GM23338 (cell line): Measurements from ENCODE around the gene TMPRSS5. TPM values are rescaled to one million over a fixed set of nuclear protein-coding genes. Genes with fewer than 3 reads are reported as not detected.

ENCODE experiments used
- ATAC-seq: fragments of 200-7000 bp; cut with Tn5 transposase; 3 replicates; pipeline ENCODE4 v1.9.1; 2020
- DNase-seq: peaks from one replicate; pipeline ENCODE4 v3.0.0-alpha.2; 2015; ENCODE audit warnings: low spot score
- H2AFZ ChIP-seq: fragments of 200-600 bp; sonication (generic); 2 replicates; pipeline ENCODE4 v1.8.0; 2016; ENCODE audit warnings: antibody characterized with exemption, mild to moderate bottlenecking, moderate library complexity
- H3F3A ChIP-seq: fragments of 200-600 bp; sonication (generic); replicated peaks from 2 replicates; pipeline ENCODE4 v1.8.0; 2017; ENCODE audit warnings: antibody characterized with exemption, mixed run types, low read depth
- H3K27ac ChIP-seq: fragments of 200-600 bp; sonication (generic); 2 replicates; pipeline ENCODE4 v1.6.1; 2016; ENCODE audit warnings: low read depth
- H3K27me3 ChIP-seq: fragments of 200-600 bp; sonication (generic); 2 replicates; pipeline ENCODE4 v1.8.0; 2016; ENCODE audit warnings: mild to moderate bottlenecking, mixed run types, moderate library complexity; ENCODE audit not compliant: insufficient read depth
- H3K36me3 ChIP-seq: fragments of 200-600 bp; sonication (generic); 2 replicates; pipeline ENCODE4 v1.8.0; 2016; ENCODE audit warnings: mild to moderate bottlenecking; ENCODE audit not compliant: insufficient read depth
- H3K4me1 ChIP-seq: fragments of 200-600 bp; sonication (generic); 2 replicates; pipeline ENCODE4 v1.8.0; 2016; ENCODE audit warnings: mild to moderate bottlenecking, moderate library complexity; ENCODE audit not compliant: insufficient read depth
- H3K4me2 ChIP-seq: fragments of 200-600 bp; sonication (generic); 2 replicates; pipeline ENCODE4 v1.7.1; 2017; ENCODE audit warnings: mixed run types
- H3K4me3 ChIP-seq: fragments of 200-600 bp; sonication (generic); 2 replicates; pipeline ENCODE4 v1.6.1; 2016; ENCODE audit warnings: mixed run types
- H3K79me2 ChIP-seq: fragments of 200-600 bp; sonication (generic); replicated peaks from 2 replicates; pipeline ENCODE4 v1.8.0; 2017; ENCODE audit warnings: mild to moderate bottlenecking; ENCODE audit not compliant: insufficient read depth
- H3K9me2 ChIP-seq: fragments of 200-600 bp; sonication (generic); 2 replicates; pipeline ENCODE4 v1.8.0; 2017; ENCODE audit not compliant: insufficient read depth
- H4K20me1 ChIP-seq: fragments of 200-600 bp; sonication (generic); replicated peaks from 2 replicates; pipeline ENCODE4 v1.8.0; 2017; ENCODE audit warnings: mild to moderate bottlenecking; ENCODE audit not compliant: insufficient read depth
- H3K27ac Mint-ChIP-seq: 2 replicates; pipeline ENCODE4 v1.8.0; 2020; ENCODE audit warnings: inconsistent platforms, mild to moderate bottlenecking, moderate library complexity, mixed read lengths
- H3K27me3 Mint-ChIP-seq: 3 replicates; pipeline ENCODE4 v1.8.0; 2022; ENCODE audit warnings: low read depth, mild to moderate bottlenecking, moderate library complexity, mixed read lengths, inconsistent platforms; ENCODE audit not compliant: insufficient read depth, poor library complexity
- H3K36me3 Mint-ChIP-seq: 3 replicates; pipeline ENCODE4 v1.8.0; 2021; ENCODE audit warnings: low read depth, mild to moderate bottlenecking, inconsistent platforms, moderate library complexity, mixed read lengths
- H3K4me1 Mint-ChIP-seq: 3 replicates; pipeline ENCODE4 v1.8.0; 2020; ENCODE audit warnings: mild to moderate bottlenecking, inconsistent platforms, mixed read lengths
- H3K4me3 Mint-ChIP-seq: 3 replicates; pipeline ENCODE4 v1.8.0; 2021; ENCODE audit warnings: moderate library complexity, mild to moderate bottlenecking, inconsistent platforms, mixed read lengths
- H3K9me3 Mint-ChIP-seq: 3 replicates; pipeline ENCODE4 v1.8.0; 2020; ENCODE audit warnings: moderate library complexity, mild to moderate bottlenecking, inconsistent platforms, mixed read lengths
- POLR2AphosphoS5 ChIP-seq: IDR thresholded peaks from 2 replicates; pipeline ENCODE4 v1.6.1; 2016; ENCODE audit warnings: antibody characterized with exemption, low read depth
- STAT1 ChIP-seq: IDR thresholded peaks from one replicate; pipeline ENCODE4 v1.6.1; 2016; ENCODE audit warnings: antibody characterized with exemption; ENCODE audit not compliant: unreplicated experiment
- ZNF114 ChIP-seq: fragments of 250-450 bp; sonication (Bioruptor Pico); IDR thresholded peaks from 2 replicates; pipeline ENCODE4 v1.5.0; 2020; ENCODE audit warnings: mild to moderate bottlenecking, moderate library complexity
- polyA plus RNA-seq: library from polyadenylated mRNA; unstranded; fragments of >200 nt; fragmentation: Nextera tagmentation; extraction: Ambion mirVana; gene quantifications from 2 replicates; pipeline ENCODE4 v1.2.1, GENCODE V29; 2016
- total RNA-seq: library from RNA; depleted of rRNA; stranded (reverse); fragments of >200 nt; shearing (Covaris generic); gene quantifications from 2 replicates; pipeline ENCODE4 v1.2.3, GENCODE V29; 2014
- TF ChIP-seq, protein P1 (sequence below): IDR thresholded peaks from one replicate; pipeline ENCODE4 v1.6.1; 2018; ENCODE audit warnings: antibody characterized with exemption; ENCODE audit not compliant: unreplicated experiment
- TF ChIP-seq, protein P2 (sequence below), 2 experiments: fragments of 200-600 bp in 1 of 2; sonication (generic) in 1 of 2; conservative IDR thresholded peaks; 2 replicates each; pipeline versions ENCODE4 v1.5.1 to v1.6.1; 2016 to 2017; ENCODE audit warnings: antibody characterized with exemption in 2 of 2, low read depth in 2 of 2, mild to moderate bottlenecking in 2 of 2, moderate library complexity in 1 of 2

The TMPRSS5 gene
- total and polyA plus RNA-seq, 2 experiments from 2014 or later: not detected

DNA sequence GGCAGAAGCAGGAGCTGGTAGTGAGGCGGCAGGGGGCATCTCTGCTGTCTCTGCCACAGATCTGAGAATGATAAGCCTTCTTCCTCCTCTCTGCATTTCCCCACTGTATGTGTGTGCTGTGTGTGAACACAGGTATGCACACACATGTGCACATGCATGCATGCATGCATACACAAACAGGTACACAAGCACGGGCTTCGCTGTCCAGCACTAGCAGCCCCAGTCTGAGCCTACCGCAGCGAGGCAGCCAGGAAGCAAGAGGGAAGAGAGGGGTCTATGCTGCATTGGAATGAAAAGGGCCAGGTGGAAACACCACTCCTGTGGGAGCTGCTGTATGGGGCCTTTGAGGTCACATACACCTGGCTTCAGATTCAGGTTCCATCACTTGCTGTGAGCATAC is 62.4 kb downstream of the TMPRSS5 start (continued):
- TF ChIP-seq, protein P1, sequence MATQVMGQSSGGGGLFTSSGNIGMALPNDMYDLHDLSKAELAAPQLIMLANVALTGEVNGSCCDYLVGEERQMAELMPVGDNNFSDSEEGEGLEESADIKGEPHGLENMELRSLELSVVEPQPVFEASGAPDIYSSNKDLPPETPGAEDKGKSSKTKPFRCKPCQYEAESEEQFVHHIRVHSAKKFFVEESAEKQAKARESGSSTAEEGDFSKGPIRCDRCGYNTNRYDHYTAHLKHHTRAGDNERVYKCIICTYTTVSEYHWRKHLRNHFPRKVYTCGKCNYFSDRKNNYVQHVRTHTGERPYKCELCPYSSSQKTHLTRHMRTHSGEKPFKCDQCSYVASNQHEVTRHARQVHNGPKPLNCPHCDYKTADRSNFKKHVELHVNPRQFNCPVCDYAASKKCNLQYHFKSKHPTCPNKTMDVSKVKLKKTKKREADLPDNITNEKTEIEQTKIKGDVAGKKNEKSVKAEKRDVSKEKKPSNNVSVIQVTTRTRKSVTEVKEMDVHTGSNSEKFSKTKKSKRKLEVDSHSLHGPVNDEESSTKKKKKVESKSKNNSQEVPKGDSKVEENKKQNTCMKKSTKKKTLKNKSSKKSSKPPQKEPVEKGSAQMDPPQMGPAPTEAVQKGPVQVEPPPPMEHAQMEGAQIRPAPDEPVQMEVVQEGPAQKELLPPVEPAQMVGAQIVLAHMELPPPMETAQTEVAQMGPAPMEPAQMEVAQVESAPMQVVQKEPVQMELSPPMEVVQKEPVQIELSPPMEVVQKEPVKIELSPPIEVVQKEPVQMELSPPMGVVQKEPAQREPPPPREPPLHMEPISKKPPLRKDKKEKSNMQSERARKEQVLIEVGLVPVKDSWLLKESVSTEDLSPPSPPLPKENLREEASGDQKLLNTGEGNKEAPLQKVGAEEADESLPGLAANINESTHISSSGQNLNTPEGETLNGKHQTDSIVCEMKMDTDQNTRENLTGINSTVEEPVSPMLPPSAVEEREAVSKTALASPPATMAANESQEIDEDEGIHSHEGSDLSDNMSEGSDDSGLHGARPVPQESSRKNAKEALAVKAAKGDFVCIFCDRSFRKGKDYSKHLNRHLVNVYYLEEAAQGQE: peak; percentile 39

DNA sequence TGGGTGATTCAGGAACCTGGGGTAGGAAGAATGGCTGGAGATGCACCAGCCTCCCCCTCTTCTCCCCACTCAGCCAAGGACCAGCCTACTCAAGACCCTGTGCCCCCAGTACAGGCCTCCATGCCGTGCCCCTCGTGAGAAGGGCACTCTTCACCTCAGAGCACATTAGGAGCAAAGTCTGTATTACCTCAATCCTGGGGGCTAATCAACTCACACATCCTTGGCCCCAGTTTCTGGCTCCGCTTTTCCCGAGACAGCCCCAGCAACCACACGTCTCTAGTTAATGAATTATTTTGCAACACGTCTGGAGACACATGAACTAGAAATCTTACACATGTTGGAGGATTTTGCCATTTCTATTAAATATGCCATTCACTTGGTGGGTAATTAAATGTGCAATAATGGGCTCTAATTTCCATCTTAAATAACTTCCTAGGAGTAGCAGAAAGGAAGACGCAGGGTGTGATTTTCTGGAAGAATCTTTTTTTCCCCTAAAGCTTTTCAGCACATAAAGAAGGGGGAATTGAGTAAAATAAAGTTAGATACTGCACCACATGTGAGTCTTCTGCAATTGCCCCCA is 63.0 kb downstream of the TMPRSS5 start:
- Histone ChIP-seq H3K79me2 (no peaks in the 10 kb centered on the region), H3K27me3 (no peaks in the 10 kb centered on the region), H3K36me3 (no peaks in the 10 kb centered on the region), H3K27ac (no peak overlapping the region), H3K4me2 (no peak overlapping the region), H3K4me3 (no peak overlapping the region), H2AFZ (no peak overlapping the region), H3K9me2 (no peaks in the 10 kb centered on the region), H3K4me1 (no peaks in the 10 kb centered on the region), H4K20me1 (no peaks in the 10 kb centered on the region), H3F3A (no peaks in the 10 kb centered on the region)
- H3K4me1 Mint-ChIP-seq: 0 out of 3 replicates have a peak, but pooled peaks cover 3% of the 10 kb centered on the region
- ATAC-seq (no peak), DNase-seq (no peak)
- H3K27me3 Mint-ChIP-seq: peaks cover 2% of the 10 kb centered on the region
- H3K9me3 Mint-ChIP-seq: peaks cover 5% of the 10 kb centered on the region; the same call in 2 of the 3 replicates
- TF ChIP-seq STAT1 (no peak), POLR2AphosphoS5 (no peak), ZNF114 (CRISPR knock-in tag) (no peak)
- TF ChIP-seq, protein P2, sequence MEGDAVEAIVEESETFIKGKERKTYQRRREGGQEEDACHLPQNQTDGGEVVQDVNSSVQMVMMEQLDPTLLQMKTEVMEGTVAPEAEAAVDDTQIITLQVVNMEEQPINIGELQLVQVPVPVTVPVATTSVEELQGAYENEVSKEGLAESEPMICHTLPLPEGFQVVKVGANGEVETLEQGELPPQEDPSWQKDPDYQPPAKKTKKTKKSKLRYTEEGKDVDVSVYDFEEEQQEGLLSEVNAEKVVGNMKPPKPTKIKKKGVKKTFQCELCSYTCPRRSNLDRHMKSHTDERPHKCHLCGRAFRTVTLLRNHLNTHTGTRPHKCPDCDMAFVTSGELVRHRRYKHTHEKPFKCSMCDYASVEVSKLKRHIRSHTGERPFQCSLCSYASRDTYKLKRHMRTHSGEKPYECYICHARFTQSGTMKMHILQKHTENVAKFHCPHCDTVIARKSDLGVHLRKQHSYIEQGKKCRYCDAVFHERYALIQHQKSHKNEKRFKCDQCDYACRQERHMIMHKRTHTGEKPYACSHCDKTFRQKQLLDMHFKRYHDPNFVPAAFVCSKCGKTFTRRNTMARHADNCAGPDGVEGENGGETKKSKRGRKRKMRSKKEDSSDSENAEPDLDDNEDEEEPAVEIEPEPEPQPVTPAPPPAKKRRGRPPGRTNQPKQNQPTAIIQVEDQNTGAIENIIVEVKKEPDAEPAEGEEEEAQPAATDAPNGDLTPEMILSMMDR (conservative IDR thresholded peaks at IDR 0.05; ENCODE audit: low read depth in 2 of 2): no peak
- peaks cover 4% of the 10 kb centered on the region; the same call in 2 of the 3 replicates for H3K36me3 Mint-ChIP-seq
- no peak overlapping the region for H3K4me3 Mint-ChIP-seq
- H3K27ac Mint-ChIP-seq: no peak overlapping the region; the same call in 1 of the 2 replicates

DNA sequence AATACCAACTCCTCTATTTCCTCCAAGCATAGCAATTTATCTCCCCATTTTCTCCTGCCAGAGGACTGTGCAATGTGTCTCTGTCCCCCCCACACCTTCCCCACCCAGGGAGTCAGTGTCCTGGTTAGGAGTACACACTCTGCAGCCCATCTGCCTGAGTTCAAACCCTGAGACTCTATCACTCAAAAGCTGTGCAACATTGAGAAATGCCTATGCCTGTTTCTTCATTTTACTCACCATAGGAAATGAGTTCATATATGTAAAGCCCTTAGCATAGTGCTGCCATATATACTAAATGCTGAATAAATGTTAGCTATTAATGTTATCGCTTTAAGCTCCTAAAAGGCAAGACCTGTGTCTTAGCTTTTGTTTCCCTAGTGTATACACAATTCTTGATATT is 64.0 kb downstream of the TMPRSS5 start:
- no peak for ATAC-seq
- H3K4me3 Mint-ChIP-seq: no peak overlapping the region
- Histone ChIP-seq H3K4me2 (no peak overlapping the region), H3K36me3 (no peaks in the 10 kb centered on the region), H3K4me3 (no peak overlapping the region), H3K27me3 (no peaks in the 10 kb centered on the region), H3K4me1 (no peaks in the 10 kb centered on the region), H3F3A (no peaks in the 10 kb centered on the region), H3K9me2 (no peaks in the 10 kb centered on the region), H4K20me1 (no peaks in the 10 kb centered on the region), H3K27ac (no peak overlapping the region), H2AFZ (no peak overlapping the region), H3K79me2 (no peaks in the 10 kb centered on the region)
- H3K9me3 Mint-ChIP-seq: peaks cover 2% of the 10 kb centered on the region; the same call in 2 of the 3 replicates
- no peak overlapping the region for H3K27ac Mint-ChIP-seq
- no peaks in the 10 kb centered on the region for H3K36me3 Mint-ChIP-seq
- H3K4me1 Mint-ChIP-seq: 0 out of 3 replicates have a peak, but pooled peaks cover 3% of the 10 kb centered on the region
- TF ChIP-seq, protein P1: no peak
- peaks cover 1% of the 10 kb centered on the region for H3K27me3 Mint-ChIP-seq
- no peak for DNase-seq
